HCT116 (cell line): Measurements from ENCODE around the gene SLC25A10. TPM values are rescaled to one million over a fixed set of nuclear protein-coding genes. Genes with fewer than 3 reads are reported as not detected.
A peak's percentile ranks its signal among the peaks of the same experiment; 100 is the strongest.

Experiments used
- ATAC-seq: fragments of 200-7000 bp; cut with Tn5 transposase; 2 replicates; pipeline ENCODE4 v1.9.1; 2020; ENCODE audit warnings: mild to moderate bottlenecking, moderate library complexity
- BruUV-seq: library from RNA; stranded (reverse); fragments of 400-500 nt; replicated peaks from 2 replicates; lab custom pipeline; 2021; lab: Mats Ljungman, UMichigan
- CTCF ChIA-PET: fragments of 300-600 bp; sonication (Branson Sonifier 250); formaldehyde crosslinking; loops from one replicate; lab custom pipeline; 2021; ENCODE audit warnings: antibody characterized with exemption; lab: Charles Lee
- POLR2A ChIA-PET: fragments of 300-600, 350-600 bp; sonication (Branson Sonifier 250); formaldehyde crosslinking; loops from one replicate; lab custom pipeline; 2021; ENCODE audit warnings: antibody characterized with exemption; lab: Charles Lee
- RAD21 ChIA-PET, 2 experiments: fragments of 300-600 bp; sonication (Branson Sonifier 250); formaldehyde crosslinking; loops; one replicate each; lab custom pipeline; 2023; ENCODE audit warnings: low total read pairs in 2 of 2; ENCODE audit not compliant: uncharacterized antibody in 2 of 2, unreplicated experiment in 2 of 2, low non-redundant PET in 1 of 2; lab: Charles Lee
- DNase-seq: peaks from one replicate; pipeline ENCODE4 v3.0.0-alpha.2; 2010; ENCODE audit warnings: low read depth, low spot score
- H2AFZ ChIP-seq: fragments of 200-600 bp; shearing (Covaris generic), sonication (generic); 2 replicates; pipeline ENCODE4 v1.6.1; 2017; ENCODE audit warnings: low read depth, mixed run types, mixed read lengths, antibody characterized with exemption, low read length; ENCODE audit not compliant: poor library complexity, severe bottlenecking
- H3K27ac ChIP-seq: 2 replicates; pipeline ENCODE4 v1.5.1; 2012; ENCODE audit warnings: low read depth, low read length
- H3K27me3 ChIP-seq: fragments of 200-600 bp; sonication (generic); 2 replicates; pipeline ENCODE4 v1.6.1; 2016; ENCODE audit warnings: mixed run types, low read length, mixed read lengths; ENCODE audit not compliant: insufficient read depth
- H3K36me3 ChIP-seq, 2 experiments: fragments of 200-500 bp in 1 of 2; fragments of 200-600 bp in 1 of 2; sonication (Bioruptor generic) in 1 of 2; sonication (generic) in 1 of 2; 2 replicates each; pipeline versions ENCODE4 v1.5.1 to v1.6.1; 2014 to 2016; ENCODE audit warnings: low read length in 2 of 2, inconsistent platforms in 1 of 2, mixed read lengths in 1 of 2, mixed run types in 1 of 2; ENCODE audit not compliant: insufficient read depth in 2 of 2, control insufficient read depth in 1 of 2
- H3K4me1 ChIP-seq, 2 experiments: fragments of 200-600 bp in 1 of 2; sonication (generic) in 1 of 2; 2 replicates each; pipeline versions ENCODE4 v1.5.1 to v1.6.1; 2012 to 2017; ENCODE audit warnings: low read length in 2 of 2, inconsistent platforms in 1 of 2, mild to moderate bottlenecking in 1 of 2, mixed read lengths in 1 of 2, mixed run types in 1 of 2, moderate library complexity in 1 of 2; ENCODE audit not compliant: insufficient read depth in 2 of 2, control insufficient read depth in 1 of 2
- H3K4me2 ChIP-seq: fragments of 200-600 bp; sonication (generic); 2 replicates; pipeline ENCODE4 v1.6.1; 2017; ENCODE audit warnings: mixed run types, low read length, mixed read lengths
- H3K4me3 ChIP-seq, 2 experiments: fragments of 200-600 bp in 1 of 2; sonication (generic) in 1 of 2; replicated peaks in 1 of 2; 2 replicates each; pipeline ENCODE4 v1.5.1; 2011 to 2016; ENCODE audit warnings: low read length in 2 of 2, control low read depth in 1 of 2, low read depth in 1 of 2, mild to moderate bottlenecking in 1 of 2, mixed read lengths in 1 of 2, mixed run types in 1 of 2
- H3K79me2 ChIP-seq: fragments of 200-600 bp; sonication (generic); 2 replicates; pipeline ENCODE4 v1.6.1; 2017; ENCODE audit warnings: mild to moderate bottlenecking, mixed run types, low read length, moderate library complexity, mixed read lengths; ENCODE audit not compliant: insufficient read depth
- H3K9ac ChIP-seq: fragments of 200-600 bp; sonication (generic); 2 replicates; pipeline ENCODE4 v1.6.1; 2016; ENCODE audit warnings: low read length, mixed read lengths
- H3K9me2 ChIP-seq: fragments of 200-600 bp; sonication (generic), shearing (Covaris generic); 2 replicates; pipeline ENCODE4 v1.6.1; 2017; ENCODE audit warnings: mixed run types, mild to moderate bottlenecking, moderate library complexity; ENCODE audit not compliant: insufficient read depth
- H3K9me3 ChIP-seq, 2 experiments: fragments of 200-500 bp in 1 of 2; fragments of 200-600 bp in 1 of 2; sonication (Bioruptor generic) in 1 of 2; sonication (generic) in 1 of 2; 2 replicates each; pipeline ENCODE4 v1.6.1; 2014 to 2017; ENCODE audit warnings: low read length in 2 of 2, mixed read lengths in 2 of 2, inconsistent platforms in 1 of 2, low read depth in 1 of 2, mild to moderate bottlenecking in 1 of 2, mixed run types in 1 of 2, moderate library complexity in 1 of 2; ENCODE audit not compliant: control insufficient read depth in 1 of 2, insufficient read depth in 1 of 2
- H4K20me1 ChIP-seq: fragments of 200-600 bp; sonication (generic), shearing (Covaris generic); 2 replicates; pipeline ENCODE4 v1.6.1; 2017; ENCODE audit warnings: mixed run types, mild to moderate bottlenecking, moderate library complexity; ENCODE audit not compliant: insufficient read depth
- CBX3 ChIP-seq: IDR thresholded peaks from 2 replicates; pipeline ENCODE4 v1.6.1; 2012; ENCODE audit warnings: low read depth
- EGR1 ChIP-seq: IDR thresholded peaks from 2 replicates; pipeline ENCODE4 v1.6.1; 2012; ENCODE audit warnings: low read depth
- EZH2 ChIP-seq: fragments of 200-600 bp; sonication (generic); IDR thresholded peaks from 2 replicates; pipeline ENCODE4 v1.6.1; 2017; ENCODE audit warnings: antibody characterized with exemption, mixed run types
- POLR2A ChIP-seq: IDR thresholded peaks from 2 replicates; pipeline ENCODE4 v1.7.0; 2011; ENCODE audit warnings: borderline replicate concordance; ENCODE audit not compliant: insufficient read depth, insufficient read length; ENCODE audit errors: extremely low read depth
- RAD21 ChIP-seq: IDR thresholded peaks from 2 replicates; pipeline ENCODE4 v1.6.1; 2012; ENCODE audit warnings: low read depth, mild to moderate bottlenecking
- SIN3A ChIP-seq: IDR thresholded peaks from 2 replicates; pipeline ENCODE4 v1.6.1; 2012; ENCODE audit warnings: low read depth
- ZFX ChIP-seq: fragments of 450-650 bp; IDR thresholded peaks from 2 replicates; pipeline ENCODE4 v1.6.1; 2017
- ZNF274 ChIP-seq: fragments of 200-500 bp; sonication (Bioruptor generic); IDR thresholded peaks from 2 replicates; pipeline ENCODE4 v1.6.1; 2014; ENCODE audit warnings: mild to moderate bottlenecking, low read depth, low read length, inconsistent platforms
- intact Hi-C: fragments of 100-400 bp; cut with micrococcal nuclease; formaldehyde crosslinking; loops from 2 replicates; pipeline ENCODE4 v1.10.0; 2022
- total RNA-seq: library from RNA; stranded (reverse); gene quantifications from one replicate; pipeline ENCODE4 v1.2.1, GENCODE V29; 2021; ENCODE audit not compliant: unreplicated experiment
- TF ChIP-seq, protein P1 (sequence below): IDR thresholded peaks from 2 replicates; pipeline ENCODE4 v1.6.1; 2012; ENCODE audit warnings: low read depth
- TF ChIP-seq, protein P2 (sequence below), 3 experiments: fragments of 200-600 bp in 1 of 3; sonication (generic) in 1 of 3; IDR thresholded peaks in 2 of 3; conservative IDR thresholded peaks in 1 of 3; 2 replicates each; pipeline ENCODE4 v1.5.1; 2012 to 2017; ENCODE audit warnings: low read depth in 2 of 3, low read length in 2 of 3, antibody characterized with exemption in 1 of 3, borderline replicate concordance in 1 of 3, control low read depth in 1 of 3, mild to moderate bottlenecking in 1 of 3, mixed read lengths in 1 of 3, mixed run types in 1 of 3, moderate library complexity in 1 of 3; ENCODE audit not compliant: insufficient read depth in 1 of 3
- TF ChIP-seq, protein P3 (sequence below): IDR thresholded peaks from 2 replicates; pipeline ENCODE4 v1.6.1; 2012
- TF ChIP-seq, protein P4 (sequence below): IDR thresholded peaks from 2 replicates; pipeline ENCODE4 v1.6.1; 2011; ENCODE audit warnings: mild to moderate bottlenecking, low read length, moderate library complexity; ENCODE audit not compliant: insufficient replicate concordance; ENCODE audit errors: extremely low read depth

SLC25A10 gene
- total RNA-seq, 1 experiment from 2014 or later: 70.8 TPM

DNA sequence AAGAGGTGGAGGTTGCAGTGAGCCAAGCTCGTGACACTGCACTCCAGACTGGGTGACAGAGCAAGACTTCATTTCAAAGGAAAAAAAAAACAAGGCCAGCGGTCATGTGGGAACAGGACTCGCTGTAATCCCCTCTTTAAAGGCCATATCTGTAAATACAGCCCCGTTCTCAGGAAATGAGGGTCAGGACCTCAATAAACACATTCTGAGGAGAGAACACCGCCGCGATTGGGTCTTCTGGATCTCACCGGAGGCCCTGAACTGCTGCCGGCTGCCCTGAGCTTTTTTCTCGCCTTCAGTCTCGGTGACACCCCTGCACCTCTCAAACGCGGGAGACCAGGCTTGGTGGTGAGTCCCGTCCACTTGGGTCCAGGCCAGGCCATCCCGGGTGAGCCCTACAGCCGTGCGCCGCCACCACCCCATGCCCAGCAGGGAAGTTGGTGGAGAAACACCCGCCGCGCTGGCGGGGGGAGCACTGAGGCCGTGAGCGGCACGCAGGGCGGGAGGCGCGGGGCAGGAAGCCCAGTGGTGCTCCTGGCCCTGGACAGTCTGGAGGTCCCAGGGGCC is 28.4 kb downstream of the SLC25A10 start (continued):
- TF ChIP-seq, protein P1, sequence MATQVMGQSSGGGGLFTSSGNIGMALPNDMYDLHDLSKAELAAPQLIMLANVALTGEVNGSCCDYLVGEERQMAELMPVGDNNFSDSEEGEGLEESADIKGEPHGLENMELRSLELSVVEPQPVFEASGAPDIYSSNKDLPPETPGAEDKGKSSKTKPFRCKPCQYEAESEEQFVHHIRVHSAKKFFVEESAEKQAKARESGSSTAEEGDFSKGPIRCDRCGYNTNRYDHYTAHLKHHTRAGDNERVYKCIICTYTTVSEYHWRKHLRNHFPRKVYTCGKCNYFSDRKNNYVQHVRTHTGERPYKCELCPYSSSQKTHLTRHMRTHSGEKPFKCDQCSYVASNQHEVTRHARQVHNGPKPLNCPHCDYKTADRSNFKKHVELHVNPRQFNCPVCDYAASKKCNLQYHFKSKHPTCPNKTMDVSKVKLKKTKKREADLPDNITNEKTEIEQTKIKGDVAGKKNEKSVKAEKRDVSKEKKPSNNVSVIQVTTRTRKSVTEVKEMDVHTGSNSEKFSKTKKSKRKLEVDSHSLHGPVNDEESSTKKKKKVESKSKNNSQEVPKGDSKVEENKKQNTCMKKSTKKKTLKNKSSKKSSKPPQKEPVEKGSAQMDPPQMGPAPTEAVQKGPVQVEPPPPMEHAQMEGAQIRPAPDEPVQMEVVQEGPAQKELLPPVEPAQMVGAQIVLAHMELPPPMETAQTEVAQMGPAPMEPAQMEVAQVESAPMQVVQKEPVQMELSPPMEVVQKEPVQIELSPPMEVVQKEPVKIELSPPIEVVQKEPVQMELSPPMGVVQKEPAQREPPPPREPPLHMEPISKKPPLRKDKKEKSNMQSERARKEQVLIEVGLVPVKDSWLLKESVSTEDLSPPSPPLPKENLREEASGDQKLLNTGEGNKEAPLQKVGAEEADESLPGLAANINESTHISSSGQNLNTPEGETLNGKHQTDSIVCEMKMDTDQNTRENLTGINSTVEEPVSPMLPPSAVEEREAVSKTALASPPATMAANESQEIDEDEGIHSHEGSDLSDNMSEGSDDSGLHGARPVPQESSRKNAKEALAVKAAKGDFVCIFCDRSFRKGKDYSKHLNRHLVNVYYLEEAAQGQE: no peak
- TF ChIP-seq EGR1 (no peak), SIN3A (no peak), CBX3 (no peak)

DNA sequence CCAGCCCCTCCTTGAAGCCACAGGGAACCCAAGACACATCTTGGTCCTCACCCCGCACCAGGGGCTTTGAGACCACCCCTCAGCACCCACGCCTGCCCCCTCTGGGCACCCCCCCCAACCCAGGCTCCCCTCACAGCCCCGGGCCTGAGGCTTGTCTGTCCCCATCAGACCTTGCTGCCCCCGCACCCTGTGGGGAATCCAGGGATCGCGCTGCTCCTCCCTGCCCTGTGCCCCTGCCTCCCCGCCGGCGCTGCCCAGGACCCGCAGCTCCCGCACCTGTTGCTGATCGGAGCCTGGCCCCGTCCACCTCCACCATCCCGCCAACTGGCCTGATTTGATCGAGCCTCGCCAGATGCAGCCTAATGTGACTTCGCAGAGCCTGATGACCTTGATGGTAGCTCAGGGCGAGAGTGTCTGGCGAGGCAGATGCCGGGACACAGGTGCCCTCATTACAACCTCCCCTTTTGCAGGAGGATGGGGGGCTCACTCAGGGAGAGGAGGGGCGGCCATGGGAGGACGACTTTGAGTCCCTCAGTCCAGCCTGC is 29.0 kb downstream of the SLC25A10 start:
- no peak overlapping the region for H3K4me2 ChIP-seq
- H4K20me1 ChIP-seq: no peaks in the 10 kb centered on the region
- peak; percentile 18; the same call in 1 of the 2 replicates for ATAC-seq
- H3K9ac ChIP-seq: no peak overlapping the region
- ChIA-PET RAD21 (no interaction called here), CTCF (no interaction called here), POLR2A (no interaction called here)
- H3K27ac ChIP-seq: no peak overlapping the region
- no peaks in the 10 kb centered on the region for H3K79me2 ChIP-seq
- DNase-seq: no peak
- H3K9me3 ChIP-seq: no peaks in the 10 kb centered on the region
- no peaks in the 10 kb centered on the region for H3K27me3 ChIP-seq
- H3K4me3 ChIP-seq: no peak overlapping the region
- no peak overlapping the region for H2AFZ ChIP-seq
- H3K4me1 ChIP-seq: peaks cover 4 to 6% of the 10 kb centered on the region in 2 experiments
- no peaks in the 10 kb centered on the region for H3K9me2 ChIP-seq
- H3K36me3 ChIP-seq: no peaks in the 10 kb centered on the region
- no TSS peak for BruUV-seq
- intact Hi-C loops: no loop called here
- TF ChIP-seq, protein P2, sequence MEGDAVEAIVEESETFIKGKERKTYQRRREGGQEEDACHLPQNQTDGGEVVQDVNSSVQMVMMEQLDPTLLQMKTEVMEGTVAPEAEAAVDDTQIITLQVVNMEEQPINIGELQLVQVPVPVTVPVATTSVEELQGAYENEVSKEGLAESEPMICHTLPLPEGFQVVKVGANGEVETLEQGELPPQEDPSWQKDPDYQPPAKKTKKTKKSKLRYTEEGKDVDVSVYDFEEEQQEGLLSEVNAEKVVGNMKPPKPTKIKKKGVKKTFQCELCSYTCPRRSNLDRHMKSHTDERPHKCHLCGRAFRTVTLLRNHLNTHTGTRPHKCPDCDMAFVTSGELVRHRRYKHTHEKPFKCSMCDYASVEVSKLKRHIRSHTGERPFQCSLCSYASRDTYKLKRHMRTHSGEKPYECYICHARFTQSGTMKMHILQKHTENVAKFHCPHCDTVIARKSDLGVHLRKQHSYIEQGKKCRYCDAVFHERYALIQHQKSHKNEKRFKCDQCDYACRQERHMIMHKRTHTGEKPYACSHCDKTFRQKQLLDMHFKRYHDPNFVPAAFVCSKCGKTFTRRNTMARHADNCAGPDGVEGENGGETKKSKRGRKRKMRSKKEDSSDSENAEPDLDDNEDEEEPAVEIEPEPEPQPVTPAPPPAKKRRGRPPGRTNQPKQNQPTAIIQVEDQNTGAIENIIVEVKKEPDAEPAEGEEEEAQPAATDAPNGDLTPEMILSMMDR (IDR thresholded peaks at IDR 0.05 in 2 of 3, conservative IDR thresholded peaks at IDR 0.05 in 1 of 3; ENCODE audit: borderline replicate concordance in 1 of 3, insufficient read depth in 1 of 3, low read depth in 2 of 3, low read length in 2 of 3): no peak
- TF ChIP-seq ZNF274 (no peak), ZFX (no peak), EZH2 (no peak), RAD21 (no peak), POLR2A (no peak), EGR1 (no peak)
- TF ChIP-seq, protein P3, sequence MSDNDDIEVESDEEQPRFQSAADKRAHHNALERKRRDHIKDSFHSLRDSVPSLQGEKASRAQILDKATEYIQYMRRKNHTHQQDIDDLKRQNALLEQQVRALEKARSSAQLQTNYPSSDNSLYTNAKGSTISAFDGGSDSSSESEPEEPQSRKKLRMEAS: no peak
- TF ChIP-seq, protein P4, sequence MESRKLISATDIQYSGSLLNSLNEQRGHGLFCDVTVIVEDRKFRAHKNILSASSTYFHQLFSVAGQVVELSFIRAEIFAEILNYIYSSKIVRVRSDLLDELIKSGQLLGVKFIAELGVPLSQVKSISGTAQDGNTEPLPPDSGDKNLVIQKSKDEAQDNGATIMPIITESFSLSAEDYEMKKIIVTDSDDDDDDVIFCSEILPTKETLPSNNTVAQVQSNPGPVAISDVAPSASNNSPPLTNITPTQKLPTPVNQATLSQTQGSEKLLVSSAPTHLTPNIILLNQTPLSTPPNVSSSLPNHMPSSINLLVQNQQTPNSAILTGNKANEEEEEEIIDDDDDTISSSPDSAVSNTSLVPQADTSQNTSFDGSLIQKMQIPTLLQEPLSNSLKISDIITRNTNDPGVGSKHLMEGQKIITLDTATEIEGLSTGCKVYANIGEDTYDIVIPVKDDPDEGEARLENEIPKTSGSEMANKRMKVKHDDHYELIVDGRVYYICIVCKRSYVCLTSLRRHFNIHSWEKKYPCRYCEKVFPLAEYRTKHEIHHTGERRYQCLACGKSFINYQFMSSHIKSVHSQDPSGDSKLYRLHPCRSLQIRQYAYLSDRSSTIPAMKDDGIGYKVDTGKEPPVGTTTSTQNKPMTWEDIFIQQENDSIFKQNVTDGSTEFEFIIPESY: no peak
- TF ChIP-seq, protein P1: no peak
